GM12878 (cell line): Measurements from ENCODE around the gene SLC7A5. TPM values are rescaled to one million over a fixed set of nuclear protein-coding genes. Genes with fewer than 3 reads are reported as not detected.

Experiments
- ATAC-seq: fragments of 200-7000 bp; cut with Tn5 transposase; 3 replicates; pipeline ENCODE4 v1.9.1; 2020; ENCODE audit warnings: mild to moderate bottlenecking, moderate library complexity
- BruUV-seq: library from RNA; stranded (reverse); fragments of 400-500 nt; replicated peaks from 2 replicates; lab custom pipeline; 2021; lab: Mats Ljungman, UMichigan
- CTCF ChIA-PET: fragments of 300-600 bp; sonication (Branson Sonifier 250); formaldehyde crosslinking; extraction: SDS; loops from one replicate; lab custom pipeline; 2021; ENCODE audit warnings: inconsistent platforms; lab: Yijun Ruan, JAX
- POLR2A ChIA-PET: fragments of 350-600 bp; formaldehyde crosslinking; extraction: SDS; loops from one replicate; lab custom pipeline; 2021; ENCODE audit warnings: inconsistent platforms; lab: Charles Lee
- RAD21 ChIA-PET: fragments of 300-600 bp; sonication (Branson Sonifier 250); formaldehyde crosslinking; loops from one replicate; lab custom pipeline; 2023; ENCODE audit warnings: antibody characterized with exemption; ENCODE audit not compliant: unreplicated experiment; lab: Charles Lee
- SMC1A ChIA-PET: fragments of 300-600 bp; sonication (Branson Sonifier 250); formaldehyde crosslinking; loops from one replicate; lab custom pipeline; 2023; ENCODE audit not compliant: unreplicated experiment, uncharacterized antibody; lab: Charles Lee
- DNase-seq: peaks from one replicate; pipeline ENCODE4 v3.0.0-alpha.2; 2011; ENCODE audit warnings: low read depth, low spot score
- FAIRE-seq: peaks from 3 replicates; lab custom pipeline; 2011; peaks lifted over from hg19 to GRCh38; lab: Jason Lieb, UNC
- H2AFZ ChIP-seq: 2 replicates; pipeline ENCODE4 v1.6.0; 2011; ENCODE audit warnings: low read depth, low read length, control low read depth; ENCODE audit not compliant: control insufficient read depth
- H3K27ac ChIP-seq: 2 replicates; pipeline ENCODE4 v1.5.1; 2011; ENCODE audit warnings: control low read depth; ENCODE audit not compliant: control insufficient read depth, insufficient read depth
- H3K27me3 ChIP-seq, 2 experiments: replicated peaks in 1 of 2; 2 replicates each; pipeline versions ENCODE4 v1.6.0 to v1.6.1; 2011; ENCODE audit warnings: low read length in 1 of 2; ENCODE audit not compliant: control insufficient read depth in 2 of 2, insufficient read depth in 2 of 2
- H3K36me3 ChIP-seq, 2 experiments: 2 replicates each; pipeline ENCODE4 v1.5.1; 2011; ENCODE audit warnings: low read length in 1 of 2; ENCODE audit not compliant: control insufficient read depth in 2 of 2, insufficient read depth in 2 of 2
- H3K4me1 ChIP-seq: 2 replicates; pipeline ENCODE4 v1.6.1; 2011; ENCODE audit warnings: mild to moderate bottlenecking, low read length, moderate library complexity, mixed read lengths; ENCODE audit not compliant: control insufficient read depth, insufficient read depth
- H3K4me2 ChIP-seq: 2 replicates; pipeline ENCODE4 v1.6.0; 2011; ENCODE audit warnings: control low read depth; ENCODE audit not compliant: control insufficient read depth, insufficient read depth
- H3K4me3 ChIP-seq: fragments of 200-600 bp; sonication (generic); 2 replicates; pipeline ENCODE4 v1.5.1; 2016
- H3K79me2 ChIP-seq: 2 replicates; pipeline ENCODE4 v1.6.0; 2011; ENCODE audit warnings: low read length; ENCODE audit not compliant: control insufficient read depth, insufficient read depth
- H3K9ac ChIP-seq: 2 replicates; pipeline ENCODE4 v1.8.0; 2011; ENCODE audit warnings: low read length, control low read depth, mixed read lengths; ENCODE audit not compliant: control insufficient read depth, insufficient read depth
- H3K9me3 ChIP-seq: replicated peaks from 3 replicates; pipeline ENCODE4 v1.5.1; 2011; ENCODE audit warnings: mild to moderate bottlenecking, low read length; ENCODE audit not compliant: control insufficient read depth, insufficient read depth
- H4K20me1 ChIP-seq: 2 replicates; pipeline ENCODE4 v1.6.0; 2011; ENCODE audit not compliant: control insufficient read depth, insufficient read depth
- BACH1 ChIP-seq: fragments of 450-650 bp; IDR thresholded peaks from 2 replicates; pipeline ENCODE4 v1.6.1; 2017; ENCODE audit warnings: mild to moderate bottlenecking, borderline replicate concordance
- BHLHE40 ChIP-seq, 2 experiments: fragments of 450-650 bp in 1 of 2; IDR thresholded peaks; 2 replicates each; pipeline ENCODE4 v1.6.1; 2011 to 2017; ENCODE audit warnings: low read depth in 2 of 2, borderline replicate concordance in 1 of 2, improper control_type of control experiment in 1 of 2, low read length in 1 of 2, mild to moderate bottlenecking in 1 of 2
- BRCA1 ChIP-seq: IDR thresholded peaks from 2 replicates; pipeline ENCODE4 v1.6.1; 2011; ENCODE audit warnings: low read depth, low read length, improper control_type of control experiment
- CBX3 ChIP-seq: fragments of 200-600 bp; sonication (generic); IDR thresholded peaks from 2 replicates; pipeline ENCODE4 v1.6.1; 2016; ENCODE audit warnings: low read depth, borderline replicate concordance
- EP300 ChIP-seq, 2 experiments: fragments of 150-350 bp in 1 of 2; IDR thresholded peaks; 2 replicates each; pipeline ENCODE4 v1.6.1; 2011 to 2012; ENCODE audit warnings: low read depth in 2 of 2, low read length in 2 of 2, borderline replicate concordance in 1 of 2, improper control_type of control experiment in 1 of 2, inconsistent platforms in 1 of 2; ENCODE audit not compliant: control insufficient read depth in 1 of 2
- ETV6 ChIP-seq, 2 experiments: fragments of 450-650 bp in 1 of 2; IDR thresholded peaks in 1 of 2; conservative IDR thresholded peaks in 1 of 2; 2 replicates each; pipeline ENCODE4 v1.6.1; 2014; ENCODE audit warnings: antibody characterized with exemption in 1 of 2, borderline replicate concordance in 1 of 2, low read depth in 1 of 2, mild to moderate bottlenecking in 1 of 2, moderate library complexity in 1 of 2
- IRF5 ChIP-seq: fragments of 450-650 bp; IDR thresholded peaks from 2 replicates; pipeline ENCODE4 v1.6.1; 2017; ENCODE audit warnings: borderline replicate concordance
- JUND ChIP-seq: IDR thresholded peaks from 2 replicates; pipeline ENCODE4 v1.6.1; 2012; ENCODE audit warnings: low read depth, mild to moderate bottlenecking, low read length, improper control_type of control experiment, moderate library complexity
- POLR2A ChIP-seq: IDR thresholded peaks from 2 replicates; pipeline ENCODE4 v1.6.1; 2011; ENCODE audit warnings: low read depth, mild to moderate bottlenecking, low read length
- SPI1 ChIP-seq: IDR thresholded peaks from 2 replicates; pipeline ENCODE4 v1.6.1; 2011; ENCODE audit warnings: low read depth, mild to moderate bottlenecking, low read length, moderate library complexity, borderline replicate concordance; ENCODE audit not compliant: insufficient read depth
- ZSCAN29 ChIP-seq: fragments of 450-650 bp; IDR thresholded peaks from 2 replicates; pipeline ENCODE4 v1.6.1; 2017; ENCODE audit warnings: mild to moderate bottlenecking, moderate library complexity
- WGBS: methylation state at CpG from one replicate; pipeline ENCODE4 v1.1.6; 2016; ENCODE audit warnings: low lambda C conversion rate; ENCODE audit not compliant: insufficient replicate concordance, insufficient coverage; ENCODE audit errors: missing lambda C conversion rate; 5-methylcytosine and 5-hydroxymethylcytosine counted together
- in situ Hi-C: fragments of 300-500 bp; cut with MboI; formaldehyde crosslinking; loops from 9 replicates; pipeline ENCODE4 v1.14.3; 2018; ENCODE audit warnings: mixed read lengths
- intact Hi-C: fragments of 100-400 bp; cut with micrococcal nuclease; formaldehyde crosslinking; loops from one replicate; pipeline ENCODE4 v1.14.2; 2022; ENCODE audit not compliant: unreplicated experiment
- polyA plus RNA-seq, 11 experiments: library from polyadenylated mRNA; depleted of rRNA in 4 of 11; unstranded in 6 of 11; stranded (reverse) in 5 of 11; fragments of >200 nt; fragmentation: Nextera tagmentation in 4 of 11; fragmentation: Illumina TruSeq in 1 of 11; extraction: Ambion mirVana in 4 of 11; extraction: Trizol in 1 of 11; gene quantifications; 1 replicate in 1 of 11; 2 replicates in 10 of 11; pipeline versions ENCODE4 v1.2.1 to v1.2.3, GENCODE V29; 2011 to 2016; ENCODE audit warnings: inconsistent platforms in 2 of 11, missing spikeins in 2 of 11, low read depth in 1 of 11
- total RNA-seq, 4 experiments: library from RNA; depleted of rRNA in 3 of 4; stranded (reverse); fragments of >200 nt in 3 of 4; fragmentation: Illumina TruSeq in 1 of 4; extraction: Trizol in 1 of 4; gene quantifications; 2 replicates each; pipeline versions ENCODE4 v1.2.1 to v1.2.3, GENCODE V29; 2013 to 2021
- TF ChIP-seq, protein P1 (sequence below): IDR thresholded peaks from 2 replicates; pipeline ENCODE4 v1.6.1; 2012; ENCODE audit warnings: low read depth, low read length, improper control_type of control experiment

The SLC7A5 gene
- total and polyA plus RNA-seq, 10 of the 15 experiments (the other 5 are each of a cell fraction or from before 2014, with no cell fraction given) = 2.3 to 101 (median 35.8) TPM

DNA sequence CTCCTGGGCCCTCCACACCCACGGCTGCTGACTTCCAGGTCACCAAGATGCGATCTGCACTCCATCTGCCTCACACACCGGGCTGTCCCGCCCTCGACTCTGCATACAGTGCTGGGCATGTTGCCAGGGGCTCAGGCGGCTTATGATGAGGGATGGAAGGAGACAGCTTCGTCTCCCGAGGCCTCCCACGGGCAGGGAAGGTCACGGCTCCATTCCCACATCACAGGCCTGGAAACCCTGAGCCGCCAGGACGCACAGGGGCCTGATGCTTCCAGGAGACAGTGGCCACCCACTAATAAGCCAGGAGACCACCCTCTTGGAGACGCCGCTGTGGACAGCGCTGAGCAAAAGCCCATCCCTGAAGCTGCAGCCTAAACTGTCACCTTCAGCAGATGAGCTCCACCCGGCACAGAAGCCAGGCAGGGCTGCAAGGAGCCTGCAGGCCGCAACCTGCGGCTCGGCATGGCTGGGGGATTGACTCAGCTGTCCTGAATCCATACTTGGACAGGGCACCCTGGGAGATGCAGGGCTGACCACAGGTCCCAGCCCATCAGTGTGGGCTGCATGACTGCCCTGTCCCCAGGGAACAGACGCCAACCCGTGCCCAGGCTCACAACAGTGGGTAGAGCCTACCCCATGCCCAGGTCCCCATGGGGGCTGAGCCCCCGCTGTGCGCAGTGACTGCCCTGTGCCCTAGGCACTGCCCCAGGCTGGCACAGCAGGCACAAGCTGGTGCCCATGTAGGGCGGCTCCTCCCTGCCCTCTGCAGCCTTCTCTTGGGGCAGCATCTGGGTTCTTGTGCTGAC lies 34.4 kb downstream of the SLC7A5 start:
- DNase-seq (no peak), ATAC-seq (no peak), FAIRE-seq (no peak)
- Histone ChIP-seq H3K4me3 (no peak overlapping the region), H2AFZ (no peak overlapping the region), H3K9me3 (no peaks in the 10 kb centered on the region), H4K20me1 (no peaks in the 10 kb centered on the region), H3K4me2 (no peak overlapping the region), H3K36me3 (peaks cover 20 to 72% of the 10 kb centered on the region in 2 experiments), H3K9ac (no peak overlapping the region), H3K4me1 (0 out of 2 replicates have a peak, but pooled peaks cover 2% of the 10 kb centered on the region), H3K79me2 (no peaks in the 10 kb centered on the region), H3K27ac (no peak overlapping the region), H3K27me3 (no peaks in the 10 kb centered on the region)
- CTCF ChIA-PET = no interaction called here
- no TSS peak for BruUV-seq
- RAD21 ChIA-PET = no interaction called here
- intact Hi-C loops (no loop called here), in situ Hi-C loops (no loop called here)
- POLR2A ChIA-PET = interaction anchor here (0.6 kb wide), 1 partner anchor 25 kb away, joined by 3 read pairs; no protein-coding TSS in a partner anchor
- 87% methylated on average over 24 of the region's 24 CpGs for WGBS
- SMC1A ChIA-PET = no interaction called here
- TF ChIP-seq IRF5 (no peak), POLR2A (peak; percentile 48; the same call in 1 of the 2 replicates)

DNA sequence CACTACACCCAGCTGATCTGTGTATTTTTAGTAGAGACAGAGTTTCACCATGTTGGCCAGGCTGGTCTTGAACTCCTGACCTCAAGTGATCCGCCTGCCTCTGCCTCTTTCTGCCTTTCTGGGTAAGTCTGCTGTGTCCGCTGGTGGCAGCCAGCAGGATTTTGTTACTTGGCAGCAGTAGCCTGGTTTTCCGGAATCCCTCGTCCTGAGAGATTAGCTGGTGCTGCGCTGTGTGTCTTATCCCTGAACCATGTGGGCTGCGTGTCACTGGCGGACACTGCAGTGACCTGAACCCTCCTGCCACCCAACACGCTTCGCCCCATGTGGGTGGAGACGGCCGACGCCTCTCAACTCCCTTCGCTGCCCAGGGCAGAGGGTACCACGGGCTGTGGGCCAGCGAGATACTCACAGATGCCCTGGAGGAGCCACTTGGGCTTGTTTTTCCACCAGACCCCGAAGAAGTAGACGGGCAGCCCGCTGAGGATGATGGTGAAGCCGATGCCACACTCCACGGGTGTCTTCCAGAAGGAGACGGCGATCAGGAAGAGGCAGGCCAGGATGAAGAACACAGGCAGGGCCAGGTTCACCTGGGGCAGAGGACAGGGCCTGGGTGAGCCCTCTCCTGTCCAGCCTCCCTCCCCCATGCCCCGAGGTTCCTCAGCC lies 35.2 kb downstream of the SLC7A5 start:
- SMC1A ChIA-PET = no interaction called here
- TF ChIP-seq ZSCAN29 (no peak), EP300 (IDR thresholded peaks at IDR 0.05; ENCODE audit: borderline replicate concordance in 1 of 2, control insufficient read depth in 1 of 2, low read depth in 2 of 2, low read length in 2 of 2) (no peak), ETV6 (conservative IDR thresholded peaks at IDR 0.05 in 1 of 2, IDR thresholded peaks at IDR 0.05 in 1 of 2; ENCODE audit: borderline replicate concordance in 1 of 2, low read depth in 1 of 2) (no peak), BRCA1 (no peak), CBX3 (no peak), BACH1 (no peak), BHLHE40 (IDR thresholded peaks at IDR 0.05; ENCODE audit: borderline replicate concordance in 1 of 2, low read depth in 2 of 2, low read length in 1 of 2) (no peak), SPI1 (no peak), JUND (no peak)
- TF ChIP-seq, protein P1, sequence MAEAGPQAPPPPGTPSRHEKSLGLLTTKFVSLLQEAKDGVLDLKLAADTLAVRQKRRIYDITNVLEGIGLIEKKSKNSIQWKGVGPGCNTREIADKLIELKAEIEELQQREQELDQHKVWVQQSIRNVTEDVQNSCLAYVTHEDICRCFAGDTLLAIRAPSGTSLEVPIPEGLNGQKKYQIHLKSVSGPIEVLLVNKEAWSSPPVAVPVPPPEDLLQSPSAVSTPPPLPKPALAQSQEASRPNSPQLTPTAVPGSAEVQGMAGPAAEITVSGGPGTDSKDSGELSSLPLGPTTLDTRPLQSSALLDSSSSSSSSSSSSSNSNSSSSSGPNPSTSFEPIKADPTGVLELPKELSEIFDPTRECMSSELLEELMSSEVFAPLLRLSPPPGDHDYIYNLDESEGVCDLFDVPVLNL = no peak

More for the DNA sequence above, 35.2 kb downstream of the SLC7A5 start:
- intact Hi-C loops (no loop called here), in situ Hi-C loops (no loop called here)
- Histone ChIP-seq H3K4me3 (no peak overlapping the region), H3K9me3 (no peaks in the 10 kb centered on the region), H3K4me2 (no peak overlapping the region), H3K9ac (no peak overlapping the region), H4K20me1 (no peaks in the 10 kb centered on the region), H2AFZ (no peak overlapping the region), H3K27ac (no peak overlapping the region), H3K4me1 (0 out of 2 replicates have a peak, but pooled peaks cover 2% of the 10 kb centered on the region), H3K36me3 (peaks cover 20 to 69% of the 10 kb centered on the region in 2 experiments), H3K79me2 (no peaks in the 10 kb centered on the region), H3K27me3 (no peaks in the 10 kb centered on the region)
- FAIRE-seq = no peak
- ChIA-PET CTCF (interaction anchor here (0.5 to 1.3 kb wide), 3 partner anchors 15 to 76 kb away, joined by 3 read pairs; no protein-coding TSS in a partner anchor), RAD21 (no interaction called here), POLR2A (no interaction called here)
- DNase-seq = no peak
- no TSS peak for BruUV-seq
- 94% methylated on average over 21 of the region's 23 CpGs for WGBS
- no peak for ATAC-seq
